Esophagus squamous epithelium (tissue), 5 donors: ENCODE results near the gene C3orf22. TPM values are rescaled to one million over a fixed set of nuclear protein-coding genes. Genes with fewer than 3 reads are reported as not detected.
A peak's percentile ranks its signal among the peaks of the same experiment; 100 is the strongest.

Source experiments
- DNase-seq: peaks from one replicate; lab custom pipeline; 2025; lab: John Stamatoyannopoulos, UW
- H3K27ac ChIP-seq, 4 donors: fragments of 200-600 bp; sonication (generic); one replicate each; pipeline ENCODE4 v1.5.1; 2016 to 2019; ENCODE audit warnings: mild to moderate bottlenecking in 1 of 4
- H3K27me3 ChIP-seq, 4 donors: fragments of 200-600 bp; sonication (generic); 1 replicate in 3 of 4; 2 replicates in 1 of 4; pipeline versions ENCODE4 v1.5.1 to v1.6.0; 2017 to 2021; ENCODE audit warnings: antibody characterized with exemption in 1 of 4
- H3K36me3 ChIP-seq, 3 donors: fragments of 200-600 bp; sonication (generic); one replicate each; pipeline ENCODE4 v1.5.1; 2016 to 2019
- H3K4me1 ChIP-seq, 3 donors: fragments of 200-600 bp; sonication (generic); one replicate each; pipeline ENCODE4 v1.5.1; 2017 to 2019
- H3K4me3 ChIP-seq, 4 donors: fragments of 200-600 bp; sonication (generic); 1 replicate in 3 of 4; 2 replicates in 1 of 4; pipeline ENCODE4 v1.5.1; 2016 to 2019; ENCODE audit warnings: mild to moderate bottlenecking in 2 of 4, moderate library complexity in 1 of 4
- H3K9me3 ChIP-seq, 3 donors: fragments of 200-600 bp; sonication (generic); one replicate each; pipeline ENCODE4 v1.5.1; 2016 to 2019
- POLR2A ChIP-seq, 4 donors: fragments of 450-650 bp; IDR thresholded peaks; one replicate each; pipeline ENCODE4 v1.6.1; 2017; ENCODE audit warnings: antibody characterized with exemption in 4 of 4, mild to moderate bottlenecking in 4 of 4, moderate library complexity in 3 of 4
- WGBS, 2 donors: methylation state at CpG; one replicate each; pipeline ENCODE4 v1.1.5; 2018; 5-methylcytosine and 5-hydroxymethylcytosine counted together
- intact Hi-C: fragments of 100-400 bp; cut with DNase I; formaldehyde crosslinking; loops from one replicate; pipeline ENCODE4 v1.15.0; 2022
- total RNA-seq, 4 donors: library from RNA; depleted of rRNA; stranded (reverse); fragments of >200 nt; gene quantifications; one replicate each; pipeline ENCODE4 v1.1.0, GENCODE V29; 2016
- TF ChIP-seq, protein P1 (sequence below), 6 experiments: fragments of 450-650 bp in 4 of 6; fragments of 200-600 bp in 2 of 6; sonication (generic) in 2 of 6; IDR thresholded peaks; one replicate each; pipeline ENCODE4 v1.5.1; 2016 to 2019; ENCODE audit warnings: antibody characterized with exemption in 6 of 6, mild to moderate bottlenecking in 4 of 6, moderate library complexity in 4 of 6
- donor health status: DM: yes; HTN: yes; CAD: no.

The C3orf22 gene
- total RNA-seq, 4 donors from 2014 or later = not detected

DNA sequence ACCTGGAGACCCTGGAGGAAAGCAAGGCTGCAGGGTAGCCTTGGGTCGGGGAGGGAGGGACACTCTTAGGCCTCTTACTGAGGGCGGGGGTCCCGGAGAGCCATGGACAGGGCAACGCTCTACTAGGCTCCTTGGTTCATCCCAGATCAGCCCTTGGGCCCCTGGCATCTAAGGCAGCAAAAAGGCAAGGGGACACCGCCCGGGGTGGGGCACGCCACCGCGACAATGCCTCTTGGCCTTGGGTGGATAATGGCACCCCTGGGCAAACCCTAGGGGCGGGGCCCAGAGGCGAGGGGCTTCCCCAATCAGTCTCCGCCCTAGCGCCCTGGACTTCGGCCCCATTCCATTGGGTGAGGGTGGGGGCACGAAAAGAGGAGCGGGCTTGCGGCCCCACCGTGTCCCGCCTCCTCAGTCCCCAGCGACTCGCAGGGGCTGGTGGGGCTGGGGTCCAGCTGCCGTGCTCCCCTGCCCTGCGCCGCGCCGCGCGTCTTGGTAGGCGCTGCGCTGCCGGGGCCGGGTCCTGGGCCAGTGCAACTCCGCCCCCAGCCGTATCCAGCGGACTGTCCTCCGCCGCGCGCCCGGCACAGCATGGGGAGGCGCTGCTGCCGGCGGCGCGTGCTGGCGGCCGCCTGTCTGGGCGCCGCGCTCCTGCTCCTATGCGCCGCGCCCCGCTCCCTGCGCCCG lies 34.8 kb downstream of the C3orf22 start, which contains the start of gene CHST13:
CHST13 (plus strand) TSS at position 411 of the 684 bp plus-strand sequence; CDS start at position 589, 178 bp downstream.
- Histone ChIP-seq H3K36me3 (no peaks in the 10 kb centered on the region), H3K27me3 (peaks cover 0 to 51% (median 5%) of the 10 kb centered on the region in 4 donors), H3K27ac (peak within 1 kb of the TSS in 2 of 4 donors; percentile 2 to 46), H3K9me3 (no peaks in the 10 kb centered on the region), H3K4me1 (peaks cover 3 to 17% (median 11%) of the 10 kb centered on the region in 3 donors), H3K4me3 (peak within 1 kb of the TSS; percentile 0 to 62 (median 30))
- intact Hi-C loops = loop anchor here (2.0 kb wide), 1 partner anchor 1023 kb away; no protein-coding TSS in a partner anchor
- TF ChIP-seq, protein P1, sequence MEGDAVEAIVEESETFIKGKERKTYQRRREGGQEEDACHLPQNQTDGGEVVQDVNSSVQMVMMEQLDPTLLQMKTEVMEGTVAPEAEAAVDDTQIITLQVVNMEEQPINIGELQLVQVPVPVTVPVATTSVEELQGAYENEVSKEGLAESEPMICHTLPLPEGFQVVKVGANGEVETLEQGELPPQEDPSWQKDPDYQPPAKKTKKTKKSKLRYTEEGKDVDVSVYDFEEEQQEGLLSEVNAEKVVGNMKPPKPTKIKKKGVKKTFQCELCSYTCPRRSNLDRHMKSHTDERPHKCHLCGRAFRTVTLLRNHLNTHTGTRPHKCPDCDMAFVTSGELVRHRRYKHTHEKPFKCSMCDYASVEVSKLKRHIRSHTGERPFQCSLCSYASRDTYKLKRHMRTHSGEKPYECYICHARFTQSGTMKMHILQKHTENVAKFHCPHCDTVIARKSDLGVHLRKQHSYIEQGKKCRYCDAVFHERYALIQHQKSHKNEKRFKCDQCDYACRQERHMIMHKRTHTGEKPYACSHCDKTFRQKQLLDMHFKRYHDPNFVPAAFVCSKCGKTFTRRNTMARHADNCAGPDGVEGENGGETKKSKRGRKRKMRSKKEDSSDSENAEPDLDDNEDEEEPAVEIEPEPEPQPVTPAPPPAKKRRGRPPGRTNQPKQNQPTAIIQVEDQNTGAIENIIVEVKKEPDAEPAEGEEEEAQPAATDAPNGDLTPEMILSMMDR (IDR thresholded peaks at IDR 0.05) = peak in 1 of 6 experiments; percentile 5
- no peak for TF ChIP-seq POLR2A (IDR thresholded peaks at IDR 0.05)
- DNase-seq = no peak
- no CpG with 5 or more reads among the region's 56 CpGs for WGBS, 2 donors

DNA sequence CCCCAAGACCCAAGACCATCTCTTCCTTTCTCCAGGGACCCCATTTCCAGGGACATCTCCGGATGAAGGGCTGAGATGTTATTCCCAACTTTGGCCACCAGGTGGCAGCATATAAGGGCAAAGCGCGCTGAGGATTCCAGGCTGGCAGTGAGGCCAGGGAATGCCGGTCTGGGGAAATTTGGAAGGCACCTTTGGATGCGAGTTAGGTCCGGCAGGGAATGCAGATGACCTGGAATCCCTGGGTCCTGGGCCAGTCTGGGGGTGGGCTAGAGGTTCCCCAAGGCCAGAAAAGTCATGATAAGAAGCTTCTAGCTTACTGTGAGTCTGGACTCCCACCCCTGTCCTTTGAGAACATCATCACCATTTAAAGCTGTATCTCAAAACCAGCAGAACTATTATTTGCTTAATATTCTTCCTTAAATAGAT lies 36.4 kb downstream of the C3orf22 start:
- DNase-seq = no peak
- Histone ChIP-seq H3K27me3 (peaks cover 0 to 65% (median 5%) of the 10 kb centered on the region in 4 donors), H3K27ac (no peak overlapping the region), H3K4me3 (no peak overlapping the region), H3K4me1 (peaks cover 3 to 17% (median 11%) of the 10 kb centered on the region in 3 donors), H3K9me3 (no peaks in the 10 kb centered on the region), H3K36me3 (no peaks in the 10 kb centered on the region)
- 0% methylated on average over 1 to 2 of the region's 6 CpGs for WGBS, 2 donors
- no peak for TF ChIP-seq POLR2A (IDR thresholded peaks at IDR 0.05)
- TF ChIP-seq, protein P1 (IDR thresholded peaks at IDR 0.05) = peak; percentile 52 to 97 (median 86)
- intact Hi-C loops = loop anchor here (2.0 kb wide), 1 partner anchor 1024 kb away; no protein-coding TSS in a partner anchor

DNA sequence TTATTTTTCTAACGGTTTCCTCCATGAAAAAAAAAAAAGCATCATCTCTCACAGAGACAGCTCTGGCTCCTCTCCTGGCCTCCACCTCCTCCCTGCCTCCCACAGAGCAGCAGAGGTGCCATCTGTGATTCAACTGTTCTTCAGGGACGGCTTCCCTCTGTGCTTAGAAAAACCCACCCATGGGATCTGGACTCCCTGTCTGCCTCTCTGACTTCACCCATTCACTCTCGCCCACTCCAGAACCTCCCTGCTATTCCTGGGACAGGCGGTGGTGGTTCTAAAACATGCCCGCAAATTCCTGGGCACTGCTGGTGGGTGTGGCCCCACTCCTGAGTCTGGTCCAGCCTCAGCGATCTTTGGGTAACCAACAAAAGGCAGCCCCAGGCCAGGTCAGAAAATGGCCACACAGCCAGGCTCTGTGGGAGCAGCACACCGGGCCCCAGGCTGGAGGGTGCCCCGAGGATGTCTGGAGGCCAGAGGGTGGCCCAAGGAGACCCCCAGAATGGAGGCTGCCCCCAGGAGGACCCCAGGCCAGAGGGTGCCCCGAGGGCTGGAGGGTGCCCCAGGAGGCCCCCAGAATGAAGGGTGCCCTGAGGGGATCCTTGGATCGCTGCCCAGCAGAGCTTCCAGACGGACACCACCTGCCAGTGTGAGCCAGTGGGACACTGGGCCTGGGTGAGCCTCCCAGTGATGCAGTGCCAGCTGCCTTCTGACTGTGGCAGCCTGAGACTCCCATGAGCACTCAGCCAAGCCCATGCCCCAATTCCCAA lies 37.4 kb downstream of the C3orf22 start:
- DNase-seq = no peak
- Histone ChIP-seq H3K4me1 (peaks cover 3 to 17% (median 11%) of the 10 kb centered on the region in 3 donors), H3K4me3 (no peak overlapping the region), H3K27ac (no peak overlapping the region), H3K36me3 (no peaks in the 10 kb centered on the region), H3K27me3 (peaks cover 0 to 67% (median 5%) of the 10 kb centered on the region in 4 donors), H3K9me3 (no peaks in the 10 kb centered on the region)
- intact Hi-C loops = no loop called here
- WGBS, 2 donors = 31 to 40% methylated on average over 4 to 7 of the region's 11 CpGs
- TF ChIP-seq, protein P1 (IDR thresholded peaks at IDR 0.05) = no peak

DNA sequence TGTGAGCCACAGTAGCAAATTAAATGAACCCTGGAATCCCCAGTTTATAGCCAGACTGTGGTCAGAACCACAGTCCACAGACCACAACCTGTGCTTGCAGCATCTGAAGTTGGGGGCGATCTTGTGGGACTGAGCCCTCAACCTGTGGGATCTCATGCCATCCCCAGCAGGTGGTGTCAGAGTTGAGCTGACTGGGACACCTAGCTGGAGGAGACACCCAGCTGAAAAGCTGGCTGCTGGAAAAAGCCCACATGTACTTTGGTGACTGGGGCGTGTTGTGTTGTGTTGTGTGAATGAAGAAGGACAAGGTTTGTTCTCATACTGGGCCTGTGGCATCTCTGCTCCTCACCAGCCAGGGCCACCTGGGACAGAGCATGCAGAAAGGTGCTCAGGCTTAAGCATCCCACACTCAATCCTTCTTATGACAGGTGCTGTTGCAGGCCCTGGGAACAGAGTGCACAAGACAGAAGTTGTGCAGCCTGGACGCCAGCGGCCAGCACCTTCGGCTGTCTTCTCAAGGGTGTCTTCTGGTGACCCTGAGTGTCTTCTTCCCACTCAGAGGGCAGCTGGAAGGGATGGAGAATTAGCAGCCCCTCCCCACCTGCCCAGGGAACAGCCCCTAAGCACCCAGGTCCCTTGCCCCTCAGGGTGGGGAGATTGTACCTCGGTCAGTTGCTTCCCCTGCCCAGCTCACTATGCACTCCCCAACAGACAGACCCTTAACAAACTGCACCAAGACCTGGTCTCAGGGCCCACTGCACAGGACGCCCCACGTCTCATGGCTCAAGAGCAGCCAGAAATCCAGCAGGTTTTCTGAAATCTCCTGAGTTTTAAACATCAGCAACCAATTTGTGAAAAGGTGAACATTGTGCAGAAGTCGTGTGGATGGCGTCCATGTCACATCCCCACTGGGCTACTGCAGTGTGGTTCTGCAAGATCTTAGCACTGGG lies 39.0 kb downstream of the C3orf22 start:
- peaks cover 0 to 52% (median 5%) of the 10 kb centered on the region in 4 donors for H3K27me3 ChIP-seq
- H3K9me3 ChIP-seq = no peaks in the 10 kb centered on the region
- peaks cover 3 to 13% (median 11%) of the 10 kb centered on the region in 3 donors for H3K4me1 ChIP-seq
- no peak for DNase-seq
- TF ChIP-seq, protein P1 (IDR thresholded peaks at IDR 0.05) = no peak
- TF ChIP-seq POLR2A (IDR thresholded peaks at IDR 0.05) = no peak
- no peak overlapping the region for H3K27ac ChIP-seq
- whole genome bisulfite sequencing, 2 donors = 63 to 79% methylated on average over 5 to 7 of the region's 10 CpGs
- H3K36me3 ChIP-seq = no peaks in the 10 kb centered on the region
- H3K4me3 ChIP-seq = no peak overlapping the region
- intact Hi-C loops = no loop called here
